PC-9 (cell line): ENCODE measurements around the gene ARRB1. TPM values are rescaled to one million over a fixed set of nuclear protein-coding genes. Genes with fewer than 3 reads are reported as not detected.

ENCODE experiments used
- BruUV-seq: library from RNA; stranded (reverse); fragments of 400-500 nt; replicated peaks from 2 replicates; lab custom pipeline; 2021; lab: Mats Ljungman, UMichigan
- CTCF ChIA-PET: fragments of 300-600 bp; sonication (Branson Sonifier 250); formaldehyde crosslinking; loops from one replicate; lab custom pipeline; 2022; ENCODE audit warnings: antibody characterized with exemption; lab: Charles Lee
- POLR2A ChIA-PET: fragments of 300-600 bp; sonication (Branson Sonifier 250); formaldehyde crosslinking; loops from one replicate; lab custom pipeline; 2022; ENCODE audit warnings: antibody characterized with exemption; ENCODE audit not compliant: unreplicated experiment; lab: Charles Lee
- DNase-seq, 2 experiments: peaks; one replicate each; pipeline versions ENCODE4 v3.0.0 to v3.0.0-alpha.2; 2015 to 2022; ENCODE audit warnings: mixed read lengths in 1 of 2
- H2AFZ ChIP-seq: fragments of 200-600 bp; sonication (generic); 2 replicates; pipeline ENCODE4 v1.8.1; 2017; ENCODE audit warnings: antibody characterized with exemption
- H3F3A ChIP-seq: fragments of 200-600 bp; sonication (generic); 2 replicates; pipeline ENCODE4 v1.8.1; 2017; ENCODE audit warnings: antibody characterized with exemption, mild to moderate bottlenecking, low read depth; ENCODE audit not compliant: insufficient read depth
- H3K27ac ChIP-seq: fragments of 200-600 bp; sonication (generic); 2 replicates; pipeline ENCODE4 v1.6.1; 2016; ENCODE audit warnings: mixed run types
- H3K27me3 ChIP-seq: fragments of 200-600 bp; sonication (generic); 2 replicates; pipeline ENCODE4 v1.6.1; 2016; ENCODE audit warnings: low read depth, mixed run types; ENCODE audit not compliant: insufficient read depth
- H3K36me3 ChIP-seq: fragments of 200-600 bp; sonication (generic); 2 replicates; pipeline ENCODE4 v1.6.1; 2016; ENCODE audit warnings: low read depth, mixed run types
- H3K4me1 ChIP-seq: fragments of 200-600 bp; sonication (generic); replicated peaks from 2 replicates; pipeline ENCODE4 v1.6.1; 2016; ENCODE audit warnings: mixed run types; ENCODE audit not compliant: insufficient read depth
- H3K4me2 ChIP-seq: fragments of 200-600 bp; sonication (generic); 2 replicates; pipeline ENCODE4 v1.6.1; 2017; ENCODE audit warnings: mixed run types
- H3K4me3 ChIP-seq: fragments of 200-600 bp; sonication (generic); 2 replicates; pipeline ENCODE4 v1.6.1; 2016; ENCODE audit warnings: mixed run types
- H3K79me2 ChIP-seq: fragments of 200-600 bp; sonication (generic); 2 replicates; pipeline ENCODE4 v1.6.1; 2017; ENCODE audit warnings: low read depth, mixed run types
- H3K9me2 ChIP-seq: fragments of 200-600 bp; sonication (generic); 2 replicates; pipeline ENCODE4 v1.8.1; 2017; ENCODE audit warnings: mild to moderate bottlenecking; ENCODE audit not compliant: insufficient read depth
- H3K9me3 ChIP-seq: fragments of 200-600 bp; sonication (generic); 2 replicates; pipeline ENCODE4 v1.8.1; 2016; ENCODE audit warnings: low read depth; ENCODE audit not compliant: insufficient read depth
- H4K20me1 ChIP-seq: fragments of 200-600 bp; sonication (generic); 2 replicates; pipeline ENCODE4 v1.8.1; 2017; ENCODE audit not compliant: insufficient read depth
- EZH2 ChIP-seq: fragments of 200-600 bp; sonication (generic); IDR thresholded peaks from 2 replicates; pipeline ENCODE4 v1.8.0; 2017; ENCODE audit warnings: antibody characterized with exemption, low read depth
- intact Hi-C: fragments of 100-400 bp; cut with micrococcal nuclease; formaldehyde crosslinking; loops from one replicate; pipeline ENCODE4 v1.10.0; 2022; ENCODE audit not compliant: unreplicated experiment
- total RNA-seq: library from RNA; stranded (reverse); gene quantifications from 2 replicates; pipeline ENCODE4 v1.2.3, GENCODE V29; 2021
- TF ChIP-seq, protein P1 (sequence below): fragments of 200-600 bp; sonication (generic); conservative IDR thresholded peaks from 2 replicates; pipeline ENCODE4 v1.6.1; 2017; ENCODE audit warnings: mixed run types, antibody characterized with exemption, mild to moderate bottlenecking, moderate library complexity

Gene ARRB1
- total RNA-seq, 1 experiment from 2014 or later, result 31.8 TPM

DNA sequence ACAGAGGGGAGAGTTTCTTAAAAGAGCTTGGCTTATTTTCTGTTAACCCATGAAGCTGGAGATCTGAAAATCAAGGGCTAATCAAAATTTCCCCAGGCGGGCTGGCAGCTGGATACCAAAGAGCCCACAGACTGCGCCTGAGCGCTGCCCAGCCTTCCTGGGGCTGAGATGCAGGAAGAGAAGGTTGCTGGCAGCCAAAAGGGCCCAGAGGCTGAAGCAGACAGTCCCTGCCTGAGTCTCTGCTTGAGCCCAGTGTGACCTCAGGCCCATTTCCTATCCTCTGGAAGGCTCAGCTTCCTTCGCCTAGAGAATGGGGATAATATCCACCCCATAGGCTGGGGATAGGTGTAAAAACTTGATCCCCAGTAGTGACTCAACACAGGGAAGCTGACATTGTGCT, 49.1 kb downstream of the ARRB1 start:
- H3K36me3 ChIP-seq, result no peaks in the 10 kb centered on the region
- no peak for DNase-seq
- CTCF ChIA-PET, result no interaction called here
- H3K79me2 ChIP-seq, result no peaks in the 10 kb centered on the region
- no peaks in the 10 kb centered on the region for H3K4me1 ChIP-seq
- no peaks in the 10 kb centered on the region for H3K9me2 ChIP-seq
- POLR2A ChIA-PET, result no interaction called here
- H3F3A ChIP-seq, result peaks cover 12% of the 10 kb centered on the region; the same call in 1 of the 2 replicates
- peaks cover 3% of the 10 kb centered on the region; the same call in 1 of the 2 replicates for H4K20me1 ChIP-seq
- no peaks in the 10 kb centered on the region for H3K9me3 ChIP-seq
- BruUV-seq, result no TSS peak
- no peak overlapping the region for H3K4me2 ChIP-seq
- intact Hi-C loops, result no loop called here
- no peak overlapping the region for H3K4me3 ChIP-seq
- H3K27me3 ChIP-seq, result no peaks in the 10 kb centered on the region
- no peak overlapping the region for H3K27ac ChIP-seq
- TF ChIP-seq, protein P1, sequence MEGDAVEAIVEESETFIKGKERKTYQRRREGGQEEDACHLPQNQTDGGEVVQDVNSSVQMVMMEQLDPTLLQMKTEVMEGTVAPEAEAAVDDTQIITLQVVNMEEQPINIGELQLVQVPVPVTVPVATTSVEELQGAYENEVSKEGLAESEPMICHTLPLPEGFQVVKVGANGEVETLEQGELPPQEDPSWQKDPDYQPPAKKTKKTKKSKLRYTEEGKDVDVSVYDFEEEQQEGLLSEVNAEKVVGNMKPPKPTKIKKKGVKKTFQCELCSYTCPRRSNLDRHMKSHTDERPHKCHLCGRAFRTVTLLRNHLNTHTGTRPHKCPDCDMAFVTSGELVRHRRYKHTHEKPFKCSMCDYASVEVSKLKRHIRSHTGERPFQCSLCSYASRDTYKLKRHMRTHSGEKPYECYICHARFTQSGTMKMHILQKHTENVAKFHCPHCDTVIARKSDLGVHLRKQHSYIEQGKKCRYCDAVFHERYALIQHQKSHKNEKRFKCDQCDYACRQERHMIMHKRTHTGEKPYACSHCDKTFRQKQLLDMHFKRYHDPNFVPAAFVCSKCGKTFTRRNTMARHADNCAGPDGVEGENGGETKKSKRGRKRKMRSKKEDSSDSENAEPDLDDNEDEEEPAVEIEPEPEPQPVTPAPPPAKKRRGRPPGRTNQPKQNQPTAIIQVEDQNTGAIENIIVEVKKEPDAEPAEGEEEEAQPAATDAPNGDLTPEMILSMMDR, result no peak
- TF ChIP-seq EZH2, result no peak
- no peak overlapping the region for H2AFZ ChIP-seq

DNA sequence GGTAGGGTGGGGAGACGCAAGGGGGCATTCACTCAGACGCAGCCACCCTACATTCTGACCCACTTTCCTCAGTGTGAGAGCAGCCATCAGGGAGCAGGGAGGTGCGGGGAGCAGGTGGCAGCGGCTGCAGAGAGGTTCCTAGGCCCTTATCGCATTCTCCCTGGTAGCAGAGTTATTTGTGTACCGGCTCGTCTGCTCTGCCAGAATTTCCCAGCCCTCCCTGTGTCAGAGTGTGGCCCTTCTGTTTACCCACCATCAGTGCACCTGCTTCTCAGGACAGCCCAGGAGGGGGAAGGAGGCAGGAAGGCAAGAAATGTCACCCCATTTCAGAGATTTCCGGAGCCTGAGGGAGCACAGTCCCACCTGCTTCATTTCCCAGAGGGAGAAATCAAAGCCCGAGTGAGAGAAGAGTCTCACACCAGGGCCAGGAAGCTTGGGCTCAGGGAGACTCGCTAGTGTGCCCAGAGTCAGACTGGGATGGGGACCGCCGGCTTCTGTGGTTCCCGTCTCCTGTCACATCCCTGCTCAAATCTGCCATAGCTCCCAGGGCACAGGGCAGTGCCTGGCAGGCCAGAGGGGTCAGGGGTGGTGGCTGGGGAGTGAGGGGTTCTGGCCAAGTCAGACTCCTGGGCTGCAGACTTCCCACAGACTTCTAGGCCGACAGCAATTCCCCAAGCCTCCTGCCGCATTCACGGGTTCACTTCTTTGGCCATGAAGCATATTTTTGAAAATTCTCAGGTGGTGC, 49.7 kb downstream of the ARRB1 start:
- H3K79me2 ChIP-seq, result no peaks in the 10 kb centered on the region

DNA sequence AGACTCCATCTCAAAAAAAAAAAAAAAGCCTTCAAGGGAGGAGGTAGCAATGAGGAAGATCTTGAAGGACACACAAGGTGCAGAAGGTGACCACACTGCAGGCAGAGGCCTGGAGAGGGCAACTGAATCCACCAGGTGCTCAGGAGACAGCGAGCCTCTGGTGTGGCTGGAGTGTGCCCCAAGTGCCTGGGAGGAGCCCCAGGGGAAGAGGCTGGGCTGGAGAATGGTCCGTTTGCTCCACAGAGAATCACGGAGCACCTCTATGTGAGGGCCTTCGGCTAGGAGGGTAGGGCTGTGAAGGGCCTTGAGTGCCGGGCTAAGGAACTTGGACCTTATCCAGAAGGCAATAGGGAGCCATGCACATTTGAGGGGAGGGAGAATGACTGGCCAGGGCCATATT, 50.3 kb downstream of the ARRB1 start:
- no TSS peak for BruUV-seq
- H3K4me2 ChIP-seq, result no peak overlapping the region
- no peaks in the 10 kb centered on the region for H3K27me3 ChIP-seq
- TF ChIP-seq EZH2, result no peak
- TF ChIP-seq, protein P1, result no peak
- no peak overlapping the region for H2AFZ ChIP-seq
- H4K20me1 ChIP-seq, result no peaks in the 10 kb centered on the region; the same call in 1 of the 2 replicates
- ChIA-PET CTCF (no interaction called here), POLR2A (no interaction called here)
- no peak overlapping the region for H3K27ac ChIP-seq
- H3K79me2 ChIP-seq, result no peaks in the 10 kb centered on the region
- no peak overlapping the region for H3K4me3 ChIP-seq
- H3K36me3 ChIP-seq, result no peaks in the 10 kb centered on the region
- peaks cover 12% of the 10 kb centered on the region; the same call in 1 of the 2 replicates for H3F3A ChIP-seq
- H3K4me1 ChIP-seq, result no peaks in the 10 kb centered on the region
- H3K9me3 ChIP-seq, result no peaks in the 10 kb centered on the region
- H3K9me2 ChIP-seq, result no peaks in the 10 kb centered on the region
- intact Hi-C loops, result no loop called here
- no peak for DNase-seq

More for the DNA sequence above, 49.7 kb downstream of the ARRB1 start:
- H3K4me3 ChIP-seq, result no peak overlapping the region
- no peaks in the 10 kb centered on the region; the same call in 1 of the 2 replicates for H4K20me1 ChIP-seq
- ChIA-PET POLR2A (no interaction called here), CTCF (no interaction called here)
- H3K9me2 ChIP-seq, result no peaks in the 10 kb centered on the region
- no TSS peak for BruUV-seq
- TF ChIP-seq, protein P1, result no peak
- no peak for TF ChIP-seq EZH2
- H3F3A ChIP-seq, result peaks cover 12% of the 10 kb centered on the region; the same call in 1 of the 2 replicates
- no peaks in the 10 kb centered on the region for H3K36me3 ChIP-seq
- H3K4me1 ChIP-seq, result no peaks in the 10 kb centered on the region
- H3K27me3 ChIP-seq, result no peaks in the 10 kb centered on the region
- H2AFZ ChIP-seq, result no peak overlapping the region
- intact Hi-C loops, result no loop called here
- H3K27ac ChIP-seq, result no peak overlapping the region
- DNase-seq, result no peak
- H3K4me2 ChIP-seq, result no peak overlapping the region
- no peaks in the 10 kb centered on the region for H3K9me3 ChIP-seq
